OCI-LY7 (cell line): ENCODE measurements around the gene COL9A3.

ENCODE experiments used
- EZH2phosphoT487 ChIP-seq: fragments of 200-600 bp; sonication (generic); IDR thresholded peaks from 2 replicates; pipeline ENCODE4 v1.6.1; 2018; ENCODE audit warnings: low read depth, borderline replicate concordance, mild to moderate bottlenecking, mixed run types, antibody characterized with exemption, low read length, moderate library complexity, mixed read lengths
- TF ChIP-seq, protein P1 (sequence below): fragments of 200-600 bp; sonication (generic); conservative IDR thresholded peaks from 2 replicates; pipeline ENCODE4 v1.5.1; 2014; ENCODE audit warnings: mild to moderate bottlenecking, antibody characterized with exemption, low read length, moderate library complexity, mixed read lengths

GRCh38 chr20:62774762-62775161 is 42.1 kb upstream of the COL9A3 start:
- TF ChIP-seq, protein P1, sequence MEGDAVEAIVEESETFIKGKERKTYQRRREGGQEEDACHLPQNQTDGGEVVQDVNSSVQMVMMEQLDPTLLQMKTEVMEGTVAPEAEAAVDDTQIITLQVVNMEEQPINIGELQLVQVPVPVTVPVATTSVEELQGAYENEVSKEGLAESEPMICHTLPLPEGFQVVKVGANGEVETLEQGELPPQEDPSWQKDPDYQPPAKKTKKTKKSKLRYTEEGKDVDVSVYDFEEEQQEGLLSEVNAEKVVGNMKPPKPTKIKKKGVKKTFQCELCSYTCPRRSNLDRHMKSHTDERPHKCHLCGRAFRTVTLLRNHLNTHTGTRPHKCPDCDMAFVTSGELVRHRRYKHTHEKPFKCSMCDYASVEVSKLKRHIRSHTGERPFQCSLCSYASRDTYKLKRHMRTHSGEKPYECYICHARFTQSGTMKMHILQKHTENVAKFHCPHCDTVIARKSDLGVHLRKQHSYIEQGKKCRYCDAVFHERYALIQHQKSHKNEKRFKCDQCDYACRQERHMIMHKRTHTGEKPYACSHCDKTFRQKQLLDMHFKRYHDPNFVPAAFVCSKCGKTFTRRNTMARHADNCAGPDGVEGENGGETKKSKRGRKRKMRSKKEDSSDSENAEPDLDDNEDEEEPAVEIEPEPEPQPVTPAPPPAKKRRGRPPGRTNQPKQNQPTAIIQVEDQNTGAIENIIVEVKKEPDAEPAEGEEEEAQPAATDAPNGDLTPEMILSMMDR, result no peak
- TF ChIP-seq EZH2phosphoT487, result no peak
